Measurements from ENCODE around the gene GRK4. TPM values are rescaled to one million over a fixed set of nuclear protein-coding genes. Genes with fewer than 3 reads are reported as not detected.

The GRK4 gene
- total and polyA plus RNA-seq, 2 of the 4 experiments (the other 2 are of a cell fraction) = 1.6 to 2.2 TPM

DNA sequence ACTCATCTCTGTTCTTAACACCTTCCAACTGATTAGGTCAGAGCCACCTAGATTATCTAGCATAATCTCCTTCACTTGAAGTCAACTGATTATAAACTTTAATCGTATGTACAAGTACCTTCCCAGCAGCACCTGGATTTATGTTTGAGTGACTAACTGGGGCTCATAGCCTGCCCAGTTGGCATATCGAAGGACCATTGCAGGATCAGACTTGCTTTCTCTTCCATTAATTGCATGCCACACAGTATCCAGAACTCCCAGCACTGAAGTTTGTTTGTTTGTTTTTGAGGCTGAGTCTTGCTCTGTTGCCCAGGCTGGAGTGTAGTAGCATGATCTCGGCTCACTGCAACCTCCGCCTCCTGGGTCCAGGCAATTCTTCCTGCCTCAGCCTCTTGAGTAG is 27.9 kb downstream of the GRK4 start:
- H3K27ac ChIP-seq (ENCODE audit: insufficient read depth, low read length) = no peak overlapping the region
- no peak overlapping the region for H3K23ac ChIP-seq (ENCODE audit: low read depth, low read length)
- no peak overlapping the region for H3K4ac ChIP-seq (ENCODE audit: low read depth, low read length)
- H2AK5ac ChIP-seq (ENCODE audit: low read depth, low read length) = no peak overlapping the region
- H3K79me1 ChIP-seq (ENCODE audit: low read depth in 1 of 2, low read length in 2 of 2) = no peaks in the 10 kb centered on the region
- no peaks in the 10 kb centered on the region for H3K36me3 ChIP-seq (ENCODE audit: control insufficient read depth, insufficient read depth, low read length)
- no peak for DNase-seq
- 100% methylated on average over 2 of the region's 4 CpGs; no CpG with 5 or more reads in 1 of the 2 experiments for WGBS, 2 experiments (ENCODE audit: extremely low coverage in 2 of 2, insufficient read length in 1 of 2)
- dilution Hi-C loops (cut with HindIII; ENCODE audit: low sequenced_read_pairs, unreplicated experiment) (no loop called here), in situ Hi-C loops (cut with MboI; ENCODE audit: low sequenced_read_pairs) (no loop called here), intact Hi-C loops (cut with micrococcal nuclease) (no loop called here)
- no peak overlapping the region for H4K91ac ChIP-seq (ENCODE audit: insufficient read depth, low read depth, low read length)
- no peaks in the 10 kb centered on the region for H3K4me1 ChIP-seq (ENCODE audit: control insufficient read depth, insufficient read depth, low read length)
- H2AFZ ChIP-seq (replicated peaks; ENCODE audit: low read length, poor library complexity) = no peak overlapping the region
- no peak for ATAC-seq (ENCODE audit: low read depth)
- no peak overlapping the region for H4K8ac ChIP-seq (ENCODE audit: low read depth in 2 of 2, low read length in 2 of 2)
- no peak overlapping the region for H2BK15ac ChIP-seq (ENCODE audit: low read depth, low read length)
- ChIA-PET CTCF (interaction anchor here (1.1 to 1.9 kb wide), 2 partner anchors 13 kb away, joined by 3 to 7 read pairs; no protein-coding TSS in a partner anchor), POLR2A (ENCODE audit: unreplicated experiment) (no interaction called here)
- H2BK120ac ChIP-seq (ENCODE audit: low read depth, low read length) = no peak overlapping the region
- peaks cover 13% of the 10 kb centered on the region for H3K27me3 ChIP-seq (ENCODE audit: control insufficient read depth, insufficient read depth, low read length)
- no peak for TF ChIP-seq SMC3 (IDR thresholded peaks at IDR 0.05; ENCODE audit: low read depth, low read length)
- no peak overlapping the region for H2AK9ac ChIP-seq (replicated peaks; ENCODE audit: low read depth, low read length, poor library complexity)
- no peaks in the 10 kb centered on the region for H4K20me1 ChIP-seq (ENCODE audit: insufficient read depth, low read length)
- no peak overlapping the region for H2BK5ac ChIP-seq (ENCODE audit: low read depth, low read length, poor library complexity, severe bottlenecking)
- H3K14ac ChIP-seq (replicated peaks; ENCODE audit: low read depth, low read length) = no peak overlapping the region
- no peak overlapping the region for H2BK20ac ChIP-seq (ENCODE audit: low read depth, low read length)
- no peaks in the 10 kb centered on the region for H3K9me3 ChIP-seq (ENCODE audit: control insufficient read depth, insufficient read depth, low read length)
- H3K9me1 ChIP-seq (ENCODE audit: insufficient read depth, low read length) = no peaks in the 10 kb centered on the region
- H3K4me3 ChIP-seq (ENCODE audit: insufficient read depth, low read depth, low read length) = no peak overlapping the region
- H3K9ac ChIP-seq (ENCODE audit: low read depth, low read length) = no peak overlapping the region
- no peak overlapping the region for H3K56ac ChIP-seq (ENCODE audit: extremely low read depth, insufficient read depth, low read length)
- BruUV-seq (replicated peaks) = no TSS peak
- H3K18ac ChIP-seq (ENCODE audit: low read depth, low read length) = no peak overlapping the region
- no peak overlapping the region for H4K5ac ChIP-seq (ENCODE audit: low read depth, low read length)
- no peak overlapping the region for H3K4me2 ChIP-seq (ENCODE audit: low read depth, low read length)
